H1 (cell line): ENCODE data around the gene TCL1A. TPM values are rescaled to one million over a fixed set of nuclear protein-coding genes. Genes with fewer than 3 reads are reported as not detected.

Experiments used
- CTCF ChIA-PET: fragments of 300-600 bp; sonication (Branson Sonifier 250); formaldehyde crosslinking; loops from one replicate; lab custom pipeline; 2021; ENCODE audit not compliant: partially characterized antibody; lab: Charles Lee
- POLR2A ChIA-PET: fragments of 300-600 bp; sonication (Branson Sonifier 250); formaldehyde crosslinking; loops from one replicate; lab custom pipeline; 2021; ENCODE audit warnings: inconsistent platforms; ENCODE audit not compliant: partially characterized antibody; lab: Charles Lee
- DNase-seq, 2 experiments: peaks; one replicate each; pipeline versions ENCODE4 v3.0.0 to v3.0.0-alpha.2; 2010 to 2022; ENCODE audit warnings: low spot score in 2 of 2, low read depth in 1 of 2, mixed read lengths in 1 of 2
- FAIRE-seq: peaks from 2 replicates; lab custom pipeline; 2011; peaks lifted over from hg19 to GRCh38; lab: Jason Lieb, UNC
- H2AFZ ChIP-seq: 2 replicates; pipeline ENCODE4 v1.8.1; 2012; ENCODE audit warnings: low read length, inconsistent platforms
- H2AK5ac ChIP-seq: 2 replicates; pipeline ENCODE4 v1.6.1; 2013; ENCODE audit warnings: low read depth, low read length
- H2BK120ac ChIP-seq: replicated peaks from 2 replicates; pipeline ENCODE3; 2013; ENCODE audit warnings: low read depth, low read length, inconsistent platforms
- H2BK12ac ChIP-seq: 2 replicates; pipeline ENCODE4 v1.6.1; 2013; ENCODE audit warnings: low read depth, low read length
- H2BK15ac ChIP-seq: 2 replicates; pipeline ENCODE4 v1.6.1; 2013; ENCODE audit warnings: low read length
- H2BK20ac ChIP-seq: 2 replicates; pipeline ENCODE4 v1.6.1; 2013; ENCODE audit warnings: low read length
- H2BK5ac ChIP-seq: 2 replicates; pipeline ENCODE4 v1.6.1; 2013; ENCODE audit warnings: low read depth, low read length
- H3K14ac ChIP-seq: 2 replicates; pipeline ENCODE4 v1.6.1; 2013; ENCODE audit warnings: inconsistent platforms; ENCODE audit not compliant: insufficient read length
- H3K18ac ChIP-seq: 2 replicates; pipeline ENCODE4 v1.6.1; 2013; ENCODE audit warnings: low read length; ENCODE audit errors: extremely low read depth
- H3K23ac ChIP-seq: 2 replicates; pipeline ENCODE4 v1.6.1; 2013; ENCODE audit warnings: inconsistent platforms; ENCODE audit not compliant: insufficient read length
- H3K23me2 ChIP-seq: 2 replicates; pipeline ENCODE4 v1.6.1; 2013; ENCODE audit warnings: low read depth, low read length
- H3K27ac ChIP-seq: 2 replicates; pipeline ENCODE4 v1.6.1; 2011; ENCODE audit warnings: low read depth, low read length, inconsistent platforms
- H3K27me3 ChIP-seq, 4 experiments: replicated peaks in 1 of 4; 1 replicate in 1 of 4; 2 replicates in 3 of 4; pipeline versions ENCODE4 v1.6.1 to v1.8.1; 2011 to 2013; ENCODE audit warnings: low read length in 3 of 4, mild to moderate bottlenecking in 3 of 4, inconsistent platforms in 2 of 4, mixed read lengths in 2 of 4, moderate library complexity in 1 of 4; ENCODE audit not compliant: control insufficient read depth in 3 of 4, insufficient read depth in 3 of 4; ENCODE audit errors: extremely low read depth in 1 of 4
- H3K36me3 ChIP-seq, 4 experiments: 2 replicates each; pipeline versions ENCODE4 v1.6.1 to v1.8.1; 2011 to 2013; ENCODE audit warnings: mild to moderate bottlenecking in 4 of 4, low read length in 3 of 4, moderate library complexity in 2 of 4, control low read depth in 1 of 4, inconsistent platforms in 1 of 4; ENCODE audit not compliant: insufficient read depth in 4 of 4, control insufficient read depth in 2 of 4
- H3K4ac ChIP-seq: replicated peaks from 2 replicates; pipeline ENCODE3; 2013; ENCODE audit warnings: low read length, low read depth, mixed read lengths, inconsistent platforms; ENCODE audit not compliant: insufficient read length
- H3K4me1 ChIP-seq, 4 experiments: replicated peaks in 1 of 4; 1 replicate in 1 of 4; 2 replicates in 3 of 4; pipeline versions ENCODE4 v1.6.1 to v1.8.1; 2011 to 2013; ENCODE audit warnings: low read length in 3 of 4, inconsistent platforms in 2 of 4, mixed read lengths in 1 of 4; ENCODE audit not compliant: insufficient read depth in 4 of 4, control insufficient read depth in 3 of 4
- H3K4me2 ChIP-seq, 2 experiments: 2 replicates each; pipeline versions ENCODE4 v1.6.1 to v1.8.1; 2011 to 2013; ENCODE audit warnings: low read depth in 2 of 2, low read length in 2 of 2, control low read depth in 1 of 2, inconsistent platforms in 1 of 2, mild to moderate bottlenecking in 1 of 2; ENCODE audit not compliant: insufficient read depth in 1 of 2
- H3K4me3 ChIP-seq, 4 experiments: fragments of 200-600, 300-600 bp in 1 of 4; sonication (generic), shearing (Covaris generic), sonication (Bioruptor Twin) in 1 of 4; 2 replicates each; pipeline versions ENCODE4 v1.5.1 to v1.8.1; 2011 to 2016; ENCODE audit warnings: low read length in 4 of 4, low read depth in 3 of 4, control low read depth in 2 of 4, inconsistent platforms in 2 of 4, mild to moderate bottlenecking in 2 of 4, mixed read lengths in 1 of 4, moderate library complexity in 1 of 4; ENCODE audit not compliant: insufficient read depth in 2 of 4; ENCODE audit errors: extremely low read depth in 1 of 4
- H3K56ac ChIP-seq: replicated peaks from 2 replicates; pipeline ENCODE3; 2013; ENCODE audit warnings: low read depth, mild to moderate bottlenecking, mixed read lengths, low read length, inconsistent platforms; ENCODE audit not compliant: insufficient read length
- H3K79me1 ChIP-seq: 2 replicates; pipeline ENCODE4 v1.6.1; 2013; ENCODE audit warnings: low read depth, low read length, control low read depth
- H3K79me2 ChIP-seq, 2 experiments: 2 replicates each; pipeline versions ENCODE4 v1.6.1 to v1.8.1; 2012 to 2013; ENCODE audit warnings: low read length in 2 of 2, mild to moderate bottlenecking in 2 of 2, inconsistent platforms in 1 of 2; ENCODE audit not compliant: insufficient read depth in 2 of 2, control insufficient read depth in 1 of 2
- H3K9ac ChIP-seq, 4 experiments: replicated peaks in 1 of 4; 1 replicate in 1 of 4; 2 replicates in 3 of 4; pipeline versions ENCODE4 v1.6.1 to v1.8.1; 2011 to 2013; ENCODE audit warnings: low read depth in 3 of 4, low read length in 3 of 4, control low read depth in 2 of 4, mild to moderate bottlenecking in 2 of 4, moderate library complexity in 2 of 4, inconsistent platforms in 1 of 4; ENCODE audit errors: extremely low read depth in 1 of 4
- H3K9me3 ChIP-seq, 2 experiments: 2 replicates each; pipeline versions ENCODE4 v1.6.1 to v1.8.1; 2012 to 2013; ENCODE audit warnings: mild to moderate bottlenecking in 2 of 2, moderate library complexity in 2 of 2, control low read depth in 1 of 2, inconsistent platforms in 1 of 2, low read depth in 1 of 2, low read length in 1 of 2, mixed read lengths in 1 of 2; ENCODE audit not compliant: insufficient read depth in 2 of 2
- H4K20me1 ChIP-seq, 2 experiments: replicated peaks in 1 of 2; 2 replicates each; pipeline versions ENCODE3 to v1.8.1; 2011 to 2013; ENCODE audit warnings: inconsistent platforms in 2 of 2, low read length in 2 of 2, mild to moderate bottlenecking in 1 of 2; ENCODE audit not compliant: insufficient read depth in 2 of 2, control insufficient read depth in 1 of 2
- H4K5ac ChIP-seq: 2 replicates; pipeline ENCODE4 v1.6.1; 2013; ENCODE audit warnings: low read length, low read depth, mixed read lengths, inconsistent platforms; ENCODE audit not compliant: insufficient read length
- H4K8ac ChIP-seq: 2 replicates; pipeline ENCODE4 v1.8.0; 2013; ENCODE audit warnings: mild to moderate bottlenecking, moderate library complexity, low read length, inconsistent platforms; ENCODE audit not compliant: insufficient read depth; ENCODE audit errors: extremely low read depth
- H4K91ac ChIP-seq: replicated peaks from 2 replicates; pipeline ENCODE3; 2013; ENCODE audit warnings: low read length, mixed read lengths, inconsistent platforms; ENCODE audit not compliant: insufficient read length
- CTCF ChIP-seq, 3 experiments: IDR thresholded peaks; 1 replicate in 2 of 3; 2 replicates in 1 of 3; pipeline versions ENCODE4 v1.5.1 to v1.6.1; 2011; ENCODE audit warnings: low read length in 3 of 3, mild to moderate bottlenecking in 3 of 3, inconsistent platforms in 2 of 3, low read depth in 1 of 3, moderate library complexity in 1 of 3; ENCODE audit not compliant: insufficient read depth in 1 of 3; ENCODE audit errors: control extremely low read depth in 1 of 3
- RAD21 ChIP-seq, 2 experiments: IDR thresholded peaks in 1 of 2; conservative IDR thresholded peaks in 1 of 2; 2 replicates each; pipeline ENCODE4 v1.6.1; 2011; ENCODE audit warnings: low read depth in 2 of 2, low read length in 2 of 2, improper control_type of control experiment in 1 of 2, inconsistent platforms in 1 of 2, mild to moderate bottlenecking in 1 of 2, moderate library complexity in 1 of 2
- TEAD4 ChIP-seq: IDR thresholded peaks from 2 replicates; pipeline ENCODE4 v1.6.1; 2012; ENCODE audit warnings: low read depth, low read length, inconsistent platforms, mixed read lengths
- YY1 ChIP-seq: IDR thresholded peaks from 2 replicates; pipeline ENCODE4 v1.6.1; 2011; ENCODE audit warnings: low read depth, mild to moderate bottlenecking, low read length
- WGBS, 2 experiments: shearing (Covaris generic) in 1 of 2; methylation state at CpG; one replicate each; pipeline versions ENCODE4 v1.1.6 to v1.1.7; 2013 to 2015; ENCODE audit warnings: low lambda C conversion rate in 2 of 2, mixed read lengths in 2 of 2, inconsistent platforms in 1 of 2, low coverage in 1 of 2, missing lambda C conversion rate in 1 of 2; ENCODE audit not compliant: insufficient replicate concordance in 2 of 2, insufficient coverage in 1 of 2, insufficient read length in 1 of 2; ENCODE audit errors: extremely low coverage in 1 of 2, missing lambda C conversion rate in 1 of 2; 5-methylcytosine and 5-hydroxymethylcytosine counted together
- polyA plus RNA-seq, 7 experiments: library from polyadenylated mRNA; depleted of rRNA in 3 of 7; stranded (reverse) in 5 of 7; unstranded in 2 of 7; fragments of >200 nt in 5 of 7; fragments of 200-250 nt in 2 of 7; gene quantifications; 1 replicate in 5 of 7; 2 replicates in 1 of 7; 4 replicates in 1 of 7; pipeline versions ENCODE4 v1.2.1 to v1.2.3, GENCODE V29; 2011 to 2013; ENCODE audit warnings: missing spikeins in 2 of 7, mixed read lengths in 2 of 7
- total RNA-seq: library from RNA; stranded (reverse); fragmentation: NEBNext Ultra II Directional; extraction: Animal tissue kit (Norgen Biotek cat#: 25700); gene quantifications from 2 replicates; pipeline ENCODE4 v1.2.1, GENCODE V29; 2021

Gene TCL1A
- total and polyA plus RNA-seq, 2 of the 8 experiments (the other 6 are each of a cell fraction or from before 2014, with no cell fraction given): 0.35 to 7.6 TPM

GRCh38 chr14:95683793-95684192, 30.1 kb downstream of the TCL1A start:
- Histone ChIP-seq H3K79me2 (no peaks in the 10 kb centered on the region), H3K79me1 (no peaks in the 10 kb centered on the region), H4K8ac (no peak overlapping the region), H2BK15ac (0 out of 2 replicates have a peak overlapping the region, but pooled peaks have one; percentile 20), H2BK5ac (no peak overlapping the region), H2BK120ac (no peak overlapping the region), H3K27me3 (peaks cover 0 to 3% (median 0%) of the 10 kb centered on the region in 4 experiments; a peak in 3 of 7 replicates), H2BK20ac (0 out of 2 replicates have a peak overlapping the region, but pooled peaks have one; percentile 40), H3K14ac (no peak overlapping the region), H3K18ac (no peak overlapping the region), H2BK12ac (no peak overlapping the region), H3K9ac (no peak overlapping the region), H4K91ac (no peak overlapping the region), H3K36me3 (no peaks in the 10 kb centered on the region), H2AFZ (no peak overlapping the region), H3K4me2 (no peak overlapping the region), H3K56ac (no peak overlapping the region), H3K9me3 (no peaks in the 10 kb centered on the region), H3K4me3 (no peak overlapping the region), H3K23me2 (no peaks in the 10 kb centered on the region; the same call in 1 of the 2 replicates), H3K23ac (no peak overlapping the region), H2AK5ac (no peak overlapping the region), H3K4me1 (peaks cover 6 to 13% (median 9%) of the 10 kb centered on the region in 4 experiments), H4K20me1 (no peaks in the 10 kb centered on the region), H3K27ac (no peak overlapping the region), H3K4ac (no peak overlapping the region), H4K5ac (no peak overlapping the region)
- CTCF ChIA-PET: interaction anchor here (0.6 to 7.2 kb wide), 45 partner anchors 8 to 318 kb away, joined by 3 to 107 read pairs (median 4); no protein-coding TSS in a partner anchor
- DNase-seq: peak in 1 of 2 experiments; percentile 74
- TF ChIP-seq CTCF (IDR thresholded peaks at IDR 0.05; ENCODE audit: control extremely low read depth in 1 of 3, insufficient read depth in 1 of 3, low read depth in 1 of 3, low read length in 3 of 3) (peak; percentile 94 to 97 (median 95)), RAD21 (IDR thresholded peaks at IDR 0.05 in 1 of 2, conservative IDR thresholded peaks at IDR 0.05 in 1 of 2; ENCODE audit: low read depth in 2 of 2, low read length in 2 of 2) (peak; percentile 91 to 94), YY1 (no peak; the same call in 1 of the 2 replicates), TEAD4 (0 out of 2 replicates have a peak, but pooled peaks have one; percentile 24)
- POLR2A ChIA-PET: no interaction called here
- FAIRE-seq: no peak
- WGBS, 2 experiments: 74% methylated on average over 4 of the region's 4 CpGs; no CpG with 5 or more reads in 1 of the 2 experiments
